Adrenal gland (tissue), 12 donors: ENCODE measurements around the gene RXFP3. TPM values are rescaled to one million over a fixed set of nuclear protein-coding genes. Genes with fewer than 3 reads are reported as not detected.

ENCODE experiments used
- DNase-seq, 7 donors: peaks; one replicate each; pipeline ENCODE4 v3.0.0-alpha.2; 2019 to 2020
- H3K27ac ChIP-seq, 5 donors: fragments of 200-600 bp; sonication (generic) in 4 of 5; 1 replicate in 3 of 5; 2 replicates in 2 of 5; pipeline versions ENCODE4 v1.5.1 to v1.8.0; 2016 to 2020; ENCODE audit warnings: mild to moderate bottlenecking in 1 of 5
- H3K27me3 ChIP-seq: fragments of 200-600 bp; 2 replicates; pipeline ENCODE4 v1.8.0; 2021
- H3K36me3 ChIP-seq, 2 donors: fragments of 200-600 bp; replicated peaks in 1 of 2; 1 replicate in 1 of 2; 2 replicates in 1 of 2; pipeline versions ENCODE4 v1.5.1 to v1.8.0; 2018 to 2022
- H3K4me1 ChIP-seq, 2 donors: fragments of 200-600 bp; replicated peaks in 1 of 2; 1 replicate in 1 of 2; 2 replicates in 1 of 2; pipeline versions ENCODE4 v1.5.1 to v1.8.0; 2018 to 2021
- H3K4me3 ChIP-seq, 4 donors: fragments of 200-600 bp; sonication (generic) in 3 of 4; one replicate each; pipeline ENCODE4 v1.5.1; 2016 to 2018
- H3K9me3 ChIP-seq, 3 donors: fragments of 200-600 bp; sonication (generic) in 1 of 3; replicated peaks in 1 of 3; 1 replicate in 2 of 3; 2 replicates in 1 of 3; pipeline versions ENCODE4 v1.5.1 to v1.8.0; 2016 to 2021
- POLR2A ChIP-seq, 2 donors: fragments of 450-650 bp; IDR thresholded peaks; one replicate each; pipeline ENCODE4 v1.6.1; 2017; ENCODE audit warnings: antibody characterized with exemption in 2 of 2, mild to moderate bottlenecking in 2 of 2, moderate library complexity in 1 of 2
- WGBS, 4 donors: extraction: QIAGEN DNeasy Blood & Tissue Kit in 2 of 4; methylation state at CpG; one replicate each; pipeline versions ENCODE4 v1.1.5 to v1.1.7; 2013 to 2017; 5-methylcytosine and 5-hydroxymethylcytosine counted together
- intact Hi-C, 2 donors: fragments of 100-400 bp; cut with DNase I; formaldehyde crosslinking; loops; one replicate each; pipeline versions ENCODE4 v1.14.1 to v1.15.0; 2022 to 2023
- polyA plus RNA-seq, 3 donors: library from polyadenylated mRNA; stranded (reverse); fragments of 200-250 nt in 2 of 3; fragments of 350-450 nt in 1 of 3; fragmentation: Illumina TruSeq in 1 of 3; extraction: RNeasy Lipid Tissue Mini Kit (QIAGEN cat#74804) in 1 of 3; gene quantifications; one replicate each; pipeline ENCODE4 v1.2.3, GENCODE V29; 2013 to 2014
- total RNA-seq, 9 donors: library from RNA; depleted of rRNA in 4 of 9; stranded (reverse); fragments of >200 nt in 4 of 9; fragments of 120-200 nt in 1 of 9; fragmentation: NEBNext Ultra II Directional in 1 of 9; extraction: Animal tissue kit (Norgen Biotek cat#: 25700) in 1 of 9; gene quantifications; one replicate each; pipeline versions ENCODE4 v1.1.0 to v1.2.4, GENCODE V29; 2013 to 2023
- TF ChIP-seq, protein P1 (sequence below), 6 experiments: fragments of 450-650 bp in 4 of 6; fragments of 200-600 bp in 2 of 6; sonication (generic) in 1 of 6; IDR thresholded peaks; 1 replicate in 5 of 6; 2 replicates in 1 of 6; pipeline versions ENCODE4 v1.5.1 to v1.8.0; 2016 to 2021; ENCODE audit warnings: antibody characterized with exemption in 6 of 6, mild to moderate bottlenecking in 2 of 6, moderate library complexity in 1 of 6
- donor health status: healthy with polysubstance abuse.
- donor health status: Bipolar disorder and iron deficiency.
- donor health status: DM: yes; HTN: yes; CAD: no.
- donor health status: DM: no; HTN: no; CAD: no.
- donor health status: DM: no; HTN: no; CAD: no.
- donor health status: DM: yes; HTN: yes; CAD: no.

Gene RXFP3
- total and polyA plus RNA-seq, 12 donors: 0.14 to 9.7 (median 0.63) TPM; not detected in 4

GRCh38 chr5:33937707-33938506, 1.7 kb downstream of the RXFP3 start:
- H3K4me3 ChIP-seq: no peak overlapping the region
- H3K9me3 ChIP-seq: no peaks in the 10 kb centered on the region
- intact Hi-C loops: loop anchor here (10.0 kb wide), 3 partner anchors 83 to 503 kb away; no protein-coding TSS in a partner anchor
- DNase-seq: no peak
- H3K36me3 ChIP-seq: no peaks in the 10 kb centered on the region
- H3K27me3 ChIP-seq: peaks cover 19% of the 10 kb centered on the region
- 21 to 32% (median 27%) methylated on average over 26 to 54 of the region's 54 CpGs for WGBS, 4 donors
- no peak overlapping the region for H3K27ac ChIP-seq
- TF ChIP-seq, protein P1, sequence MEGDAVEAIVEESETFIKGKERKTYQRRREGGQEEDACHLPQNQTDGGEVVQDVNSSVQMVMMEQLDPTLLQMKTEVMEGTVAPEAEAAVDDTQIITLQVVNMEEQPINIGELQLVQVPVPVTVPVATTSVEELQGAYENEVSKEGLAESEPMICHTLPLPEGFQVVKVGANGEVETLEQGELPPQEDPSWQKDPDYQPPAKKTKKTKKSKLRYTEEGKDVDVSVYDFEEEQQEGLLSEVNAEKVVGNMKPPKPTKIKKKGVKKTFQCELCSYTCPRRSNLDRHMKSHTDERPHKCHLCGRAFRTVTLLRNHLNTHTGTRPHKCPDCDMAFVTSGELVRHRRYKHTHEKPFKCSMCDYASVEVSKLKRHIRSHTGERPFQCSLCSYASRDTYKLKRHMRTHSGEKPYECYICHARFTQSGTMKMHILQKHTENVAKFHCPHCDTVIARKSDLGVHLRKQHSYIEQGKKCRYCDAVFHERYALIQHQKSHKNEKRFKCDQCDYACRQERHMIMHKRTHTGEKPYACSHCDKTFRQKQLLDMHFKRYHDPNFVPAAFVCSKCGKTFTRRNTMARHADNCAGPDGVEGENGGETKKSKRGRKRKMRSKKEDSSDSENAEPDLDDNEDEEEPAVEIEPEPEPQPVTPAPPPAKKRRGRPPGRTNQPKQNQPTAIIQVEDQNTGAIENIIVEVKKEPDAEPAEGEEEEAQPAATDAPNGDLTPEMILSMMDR (IDR thresholded peaks at IDR 0.05): no peak
- TF ChIP-seq POLR2A (IDR thresholded peaks at IDR 0.05): no peak
- peaks cover 0 to 27% of the 10 kb centered on the region in 2 donors for H3K4me1 ChIP-seq

DNA sequence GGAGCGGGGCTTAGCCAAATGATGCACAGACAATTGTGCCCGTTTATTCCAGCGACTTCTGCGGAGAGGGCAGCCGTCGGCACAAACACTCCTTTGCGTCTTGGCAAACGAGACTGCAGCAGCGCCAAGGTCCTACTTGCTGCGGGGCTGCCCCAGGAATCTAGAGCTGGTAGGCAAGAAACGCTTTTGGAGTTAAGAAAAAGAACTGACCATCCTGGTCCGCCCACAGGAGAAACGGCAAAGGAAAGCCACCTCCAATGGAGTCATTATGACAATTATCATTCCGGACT, 2.3 kb downstream of the RXFP3 start:
- 27 to 67% (median 40%) methylated on average over 13 to 14 of the region's 14 CpGs for WGBS, 4 donors
- TF ChIP-seq POLR2A (IDR thresholded peaks at IDR 0.05): no peak
- TF ChIP-seq, protein P1 (IDR thresholded peaks at IDR 0.05): no peak
- Histone ChIP-seq H3K4me3 (no peak overlapping the region), H3K36me3 (no peaks in the 10 kb centered on the region), H3K9me3 (no peaks in the 10 kb centered on the region), H3K4me1 (peaks cover 0 to 27% of the 10 kb centered on the region in 2 donors), H3K27me3 (peaks cover 19% of the 10 kb centered on the region), H3K27ac (no peak overlapping the region)
- no peak for DNase-seq
- intact Hi-C loops: loop anchor here (10.0 kb wide), 3 partner anchors 84 to 504 kb away; no protein-coding TSS in a partner anchor

DNA sequence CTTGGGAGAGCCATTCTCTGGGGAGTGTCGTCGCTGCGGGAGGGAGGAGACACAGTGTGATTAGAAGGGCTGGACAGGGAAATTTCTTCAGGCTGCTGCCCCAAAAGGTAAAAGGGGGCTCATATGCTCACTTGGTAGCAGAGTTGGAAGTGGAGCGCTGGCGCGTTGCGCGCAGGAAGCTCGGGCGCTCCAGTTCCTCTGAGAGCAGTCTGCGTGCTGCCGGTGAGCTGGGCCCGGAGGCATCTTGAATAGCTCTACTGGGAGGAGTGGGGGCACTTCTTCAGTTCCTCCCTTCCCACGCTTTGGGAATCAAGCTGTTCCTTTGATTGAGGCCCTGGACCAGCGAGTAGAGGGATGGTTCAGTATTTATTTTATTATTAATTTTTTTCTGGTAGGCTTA, 2.7 kb downstream of the RXFP3 start:
- Histone ChIP-seq H3K9me3 (no peaks in the 10 kb centered on the region), H3K36me3 (no peaks in the 10 kb centered on the region), H3K4me3 (no peak overlapping the region), H3K4me1 (peaks cover 0 to 27% of the 10 kb centered on the region in 2 donors), H3K27ac (no peak overlapping the region), H3K27me3 (peaks cover 19% of the 10 kb centered on the region)
- intact Hi-C loops: loop anchor here (10.0 kb wide), 3 partner anchors 84 to 504 kb away; no protein-coding TSS in a partner anchor
- TF ChIP-seq POLR2A (IDR thresholded peaks at IDR 0.05): no peak
- TF ChIP-seq, protein P1 (IDR thresholded peaks at IDR 0.05): no peak
- no peak for DNase-seq
- 20 to 54% (median 36%) methylated on average over 15 of the region's 15 CpGs for WGBS, 4 donors

GRCh38 chr5:33939556-33940262, 3.5 kb downstream of the RXFP3 start:
- no peak for DNase-seq
- intact Hi-C loops: loop anchor here (10.0 kb wide), 3 partner anchors 85 to 505 kb away; no protein-coding TSS in a partner anchor
- Histone ChIP-seq H3K4me3 (no peak overlapping the region), H3K36me3 (no peaks in the 10 kb centered on the region), H3K27ac (no peak overlapping the region), H3K27me3 (peaks cover 19% of the 10 kb centered on the region), H3K4me1 (peaks cover 0 to 27% of the 10 kb centered on the region in 2 donors), H3K9me3 (no peaks in the 10 kb centered on the region)
- 77 to 88% (median 83%) methylated on average over 8 of the region's 8 CpGs for WGBS, 4 donors
- TF ChIP-seq POLR2A (IDR thresholded peaks at IDR 0.05): no peak
- TF ChIP-seq, protein P1 (IDR thresholded peaks at IDR 0.05): no peak
